ENCODE data around the gene PSAPL1.

The PSAPL1 gene

GRCh38 chr4:7423801-7424552 lies 10.8 kb downstream of the PSAPL1 start:
- Mint-ChIP-seq H3K9me3 (no peaks in the 10 kb centered on the region), H3K27me3 (peaks cover 4% of the 10 kb centered on the region), H3K4me1 (no peaks in the 10 kb centered on the region), H3K36me3 (no peaks in the 10 kb centered on the region), H3K4me3 (no peak overlapping the region), H3K27ac (no peak overlapping the region)
- ATAC-seq (ENCODE audit: low read depth) (no peak), DNase-seq (ENCODE audit: low spot score in 2 of 2) (no peak)

DNA sequence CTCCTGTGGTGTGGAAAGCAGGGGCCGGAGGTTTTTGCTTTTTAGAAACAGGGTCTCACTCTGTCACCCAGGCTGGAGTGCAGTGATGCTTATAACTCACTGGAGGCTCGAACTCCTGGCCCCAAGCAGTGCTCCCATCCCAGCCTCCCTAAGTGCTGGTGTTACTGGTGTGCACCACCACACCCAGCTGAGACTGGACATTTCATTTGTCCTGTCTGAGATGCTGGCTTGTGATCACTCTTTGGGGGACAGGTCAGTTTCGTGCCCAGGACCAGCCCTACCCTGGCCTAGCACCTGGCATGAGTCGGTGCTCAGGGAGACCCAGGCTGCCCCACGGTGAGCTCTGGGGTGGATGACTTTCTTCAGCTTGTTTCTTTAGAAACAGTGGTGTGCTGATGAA lies 11.3 kb downstream of the PSAPL1 start:
- no peak overlapping the region for H3K4me3 Mint-ChIP-seq
- no peaks in the 10 kb centered on the region for H3K9me3 Mint-ChIP-seq
- H3K27me3 Mint-ChIP-seq, result peaks cover 2% of the 10 kb centered on the region
- no peak overlapping the region for H3K27ac Mint-ChIP-seq
- no peaks in the 10 kb centered on the region for H3K36me3 Mint-ChIP-seq
- DNase-seq (ENCODE audit: low spot score in 2 of 2) (no peak), ATAC-seq (ENCODE audit: low read depth) (no peak)
- no peaks in the 10 kb centered on the region for H3K4me1 Mint-ChIP-seq

GRCh38 chr4:7422898-7423180 lies 11.9 kb downstream of the PSAPL1 start:
- Mint-ChIP-seq H3K4me1 (no peaks in the 10 kb centered on the region), H3K9me3 (no peaks in the 10 kb centered on the region), H3K27me3 (no peaks in the 10 kb centered on the region), H3K27ac (no peak overlapping the region), H3K36me3 (no peaks in the 10 kb centered on the region), H3K4me3 (no peak overlapping the region)
- DNase-seq (ENCODE audit: low spot score in 2 of 2) (no peak), ATAC-seq (ENCODE audit: low read depth) (no peak)

DNA sequence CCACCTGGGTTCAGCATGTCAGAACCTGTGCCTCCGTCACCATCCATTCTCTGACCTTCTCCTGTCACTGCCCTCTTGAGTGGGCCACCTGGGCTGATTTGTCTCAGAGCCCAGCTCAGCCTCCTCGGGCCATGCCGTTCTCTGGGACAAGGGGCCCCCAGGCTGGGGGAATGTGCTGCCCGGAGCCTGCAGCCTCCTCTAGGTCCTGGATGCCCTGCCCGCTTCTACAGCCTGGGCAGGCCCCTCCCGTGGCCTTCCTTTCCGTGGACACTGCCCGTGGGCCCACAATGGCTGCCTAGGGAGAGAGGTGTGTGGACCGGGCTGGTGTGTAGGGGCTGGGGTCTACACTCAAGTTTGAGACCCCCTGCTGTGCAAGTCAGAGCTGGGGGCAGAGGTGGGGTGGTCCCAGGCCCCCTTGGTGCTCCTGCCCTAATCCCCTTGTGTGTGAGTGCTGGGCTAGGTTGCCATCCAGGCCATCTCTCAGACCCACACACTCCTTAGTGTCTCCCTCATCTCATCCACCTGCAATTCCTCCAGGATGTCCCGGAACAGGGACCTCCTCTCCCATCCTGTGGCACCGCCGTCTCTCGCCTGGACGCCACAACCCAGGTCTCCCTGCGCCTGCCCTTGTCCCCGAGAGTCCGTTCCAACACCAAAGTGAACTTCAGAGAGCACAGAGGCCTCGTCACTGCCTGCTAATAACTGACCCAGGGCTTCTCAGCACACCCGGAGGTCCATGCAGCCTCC lies 12.4 kb downstream of the PSAPL1 start:
- DNase-seq (ENCODE audit: low spot score in 2 of 2) (no peak), ATAC-seq (ENCODE audit: low read depth) (no peak)
- H3K9me3 Mint-ChIP-seq, result no peaks in the 10 kb centered on the region
- H3K4me3 Mint-ChIP-seq, result no peak overlapping the region
- H3K27ac Mint-ChIP-seq, result no peak overlapping the region
- no peaks in the 10 kb centered on the region for H3K27me3 Mint-ChIP-seq
- H3K36me3 Mint-ChIP-seq, result no peaks in the 10 kb centered on the region
- H3K4me1 Mint-ChIP-seq, result no peaks in the 10 kb centered on the region

- H3K9me3 Mint-ChIP-seq, result peaks cover under 1% of the 10 kb centered on the region
- no peaks in the 10 kb centered on the region for H3K4me1 Mint-ChIP-seq
- no peak overlapping the region for H3K27ac Mint-ChIP-seq
- no peak for DNase-seq (ENCODE audit: low spot score in 2 of 2)
- no peaks in the 10 kb centered on the region for H3K36me3 Mint-ChIP-seq
- no peak overlapping the region for H3K4me3 Mint-ChIP-seq
- H3K27me3 Mint-ChIP-seq, result no peaks in the 10 kb centered on the region
- ATAC-seq (ENCODE audit: low read depth), result no peak
Measured at GRCh38 chr4:7421356-7422150, 13.2 kb downstream of the PSAPL1 start.

DNA sequence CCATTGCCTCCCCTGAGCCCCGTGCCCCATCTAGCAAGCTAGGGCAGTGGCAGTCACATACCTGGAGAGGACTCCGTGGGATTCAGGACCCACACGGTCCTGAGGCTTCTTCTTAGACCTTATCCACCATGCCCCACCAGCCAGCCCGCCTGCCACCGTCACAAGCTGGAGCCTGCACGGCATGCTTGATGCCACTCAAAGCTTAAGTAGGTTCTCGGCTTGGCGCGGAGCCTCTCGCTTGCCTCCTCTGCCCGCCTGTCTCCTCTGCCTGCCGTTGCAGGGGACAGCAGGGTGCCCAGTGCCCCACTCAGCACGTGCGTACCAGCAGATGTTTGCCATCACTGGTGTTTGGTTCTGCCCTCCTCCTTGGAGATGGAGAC lies 14.1 kb downstream of the PSAPL1 start:
- Mint-ChIP-seq H3K27ac (no peak overlapping the region), H3K27me3 (no peaks in the 10 kb centered on the region), H3K4me3 (no peak overlapping the region), H3K4me1 (no peaks in the 10 kb centered on the region), H3K36me3 (no peaks in the 10 kb centered on the region), H3K9me3 (peaks cover 3% of the 10 kb centered on the region)
- DNase-seq (ENCODE audit: low spot score in 2 of 2) (no peak), ATAC-seq (ENCODE audit: low read depth) (no peak)

DNA sequence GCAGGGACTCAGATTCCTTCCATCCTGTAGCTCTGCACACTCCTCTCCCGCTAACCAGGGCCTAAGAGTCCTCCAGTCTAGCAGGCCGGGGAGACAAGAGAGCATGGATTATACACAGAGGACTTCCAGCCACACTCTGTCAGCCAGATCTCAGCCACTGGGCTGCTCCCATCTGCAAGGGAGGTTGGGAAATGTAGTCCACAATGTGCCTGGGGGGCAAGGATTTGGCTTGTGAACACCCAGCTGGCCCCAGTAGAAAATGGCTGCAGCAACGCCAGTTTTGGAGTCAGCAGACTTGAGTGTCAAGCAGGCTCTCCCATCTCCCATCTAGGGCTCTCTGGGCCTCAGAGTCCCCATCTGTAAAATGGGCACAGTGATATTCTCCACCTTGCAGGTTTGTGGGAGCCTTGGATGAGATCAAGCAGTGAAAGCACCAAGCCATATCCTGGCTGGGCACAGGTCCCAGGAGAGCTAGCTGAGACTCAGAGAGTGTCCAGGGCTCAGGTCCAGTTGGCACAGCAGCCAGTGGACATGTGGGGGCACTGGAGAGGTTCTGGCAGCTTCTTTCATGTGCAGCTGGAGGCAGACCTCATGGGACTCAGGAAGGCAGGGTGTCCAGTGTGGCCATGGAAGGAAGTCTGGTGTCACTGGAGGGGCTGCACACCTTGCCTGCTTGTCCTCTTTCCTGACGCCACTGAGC lies 14.6 kb downstream of the PSAPL1 start:
- Mint-ChIP-seq H3K4me3 (no peak overlapping the region), H3K27me3 (no peaks in the 10 kb centered on the region), H3K27ac (no peak overlapping the region), H3K9me3 (peaks cover 3% of the 10 kb centered on the region), H3K36me3 (no peaks in the 10 kb centered on the region), H3K4me1 (no peaks in the 10 kb centered on the region)
- ATAC-seq (ENCODE audit: low read depth) (no peak), DNase-seq (ENCODE audit: low spot score in 2 of 2) (no peak)

- no peak overlapping the region for H3K4me3 Mint-ChIP-seq
- peaks cover 3% of the 10 kb centered on the region for H3K9me3 Mint-ChIP-seq
- no peak for DNase-seq (ENCODE audit: low spot score in 2 of 2)
- no peaks in the 10 kb centered on the region for H3K36me3 Mint-ChIP-seq
- no peak overlapping the region for H3K27ac Mint-ChIP-seq
- no peak for ATAC-seq (ENCODE audit: low read depth)
- no peaks in the 10 kb centered on the region for H3K4me1 Mint-ChIP-seq
- peaks cover 2% of the 10 kb centered on the region for H3K27me3 Mint-ChIP-seq
Measured at GRCh38 chr4:7418131-7418943, 16.4 kb downstream of the PSAPL1 start.

DNA sequence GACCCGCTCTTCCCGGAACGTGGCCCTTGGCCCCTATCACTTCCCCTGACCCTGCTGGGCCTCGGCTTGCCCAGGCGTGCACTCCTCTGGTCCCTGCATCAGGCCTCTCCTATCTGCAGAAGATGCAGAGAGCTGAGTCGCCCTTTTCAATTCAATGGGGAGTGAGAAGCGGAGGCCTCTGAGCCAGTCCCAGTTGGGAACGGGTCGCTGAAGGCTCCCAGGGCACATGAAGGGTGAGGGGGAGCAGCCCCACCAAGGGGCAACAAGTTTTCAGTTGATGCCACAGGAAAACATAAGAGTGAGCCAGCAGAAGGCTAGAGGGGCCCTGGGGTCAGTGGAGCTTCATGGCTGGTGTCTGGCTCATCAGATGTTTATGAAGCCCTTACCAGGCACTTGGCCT lies 17.1 kb downstream of the PSAPL1 start:
- DNase-seq (ENCODE audit: low spot score in 2 of 2), result no peak
- H3K4me1 Mint-ChIP-seq, result no peaks in the 10 kb centered on the region
- no peak overlapping the region for H3K4me3 Mint-ChIP-seq
- ATAC-seq (ENCODE audit: low read depth), result no peak
- no peak overlapping the region for H3K27ac Mint-ChIP-seq
- H3K36me3 Mint-ChIP-seq, result no peaks in the 10 kb centered on the region
- peaks cover 3% of the 10 kb centered on the region for H3K9me3 Mint-ChIP-seq
- H3K27me3 Mint-ChIP-seq, result peaks cover 2% of the 10 kb centered on the region

DNA sequence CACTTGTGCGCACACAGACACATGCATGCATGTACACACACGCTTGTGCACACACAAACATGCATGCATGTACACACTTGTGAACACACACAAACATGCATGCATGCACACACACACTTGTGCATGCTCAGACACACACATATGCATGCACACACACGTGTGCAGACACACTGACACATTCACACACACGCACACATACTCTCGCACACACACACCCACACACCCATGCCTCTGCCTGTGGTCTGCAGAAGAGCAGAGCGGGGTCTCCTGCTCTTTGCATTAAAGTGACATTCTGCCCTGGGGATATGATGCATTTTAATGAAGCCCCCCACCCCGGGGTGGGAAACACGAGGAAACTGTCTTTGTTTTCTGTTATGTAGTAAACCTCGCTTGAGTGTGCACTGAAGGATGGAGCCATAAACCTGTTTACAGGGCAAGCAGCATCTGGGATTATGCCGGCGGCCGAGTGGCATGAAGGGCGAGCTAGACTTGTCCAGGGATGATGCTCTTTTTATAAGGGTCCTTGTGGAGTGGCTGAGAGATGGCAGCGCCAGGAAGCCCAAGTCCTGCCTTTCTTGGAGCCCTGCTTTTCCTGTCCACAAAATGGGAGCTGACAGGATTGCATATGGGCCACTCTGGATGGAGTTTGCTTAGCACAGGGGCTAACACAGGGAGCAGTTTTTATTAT lies 17.8 kb downstream of the PSAPL1 start:
- H3K4me3 Mint-ChIP-seq, result no peak overlapping the region
- no peak for DNase-seq (ENCODE audit: low spot score in 2 of 2)
- ATAC-seq (ENCODE audit: low read depth), result no peak
- peaks cover 3% of the 10 kb centered on the region for H3K9me3 Mint-ChIP-seq
- no peak overlapping the region for H3K27ac Mint-ChIP-seq
- H3K36me3 Mint-ChIP-seq, result no peaks in the 10 kb centered on the region
- no peaks in the 10 kb centered on the region for H3K4me1 Mint-ChIP-seq
- peaks cover 2% of the 10 kb centered on the region for H3K27me3 Mint-ChIP-seq

GRCh38 chr4:7415927-7416686 lies 18.6 kb downstream of the PSAPL1 start:
- Mint-ChIP-seq H3K4me3 (no peak overlapping the region), H3K9me3 (peaks cover 7% of the 10 kb centered on the region), H3K4me1 (no peaks in the 10 kb centered on the region), H3K27ac (no peak overlapping the region), H3K36me3 (peaks cover 4% of the 10 kb centered on the region), H3K27me3 (peaks cover 6% of the 10 kb centered on the region)
- no peak for ATAC-seq (ENCODE audit: low read depth)
- DNase-seq (ENCODE audit: low spot score in 2 of 2), result no peak

DNA sequence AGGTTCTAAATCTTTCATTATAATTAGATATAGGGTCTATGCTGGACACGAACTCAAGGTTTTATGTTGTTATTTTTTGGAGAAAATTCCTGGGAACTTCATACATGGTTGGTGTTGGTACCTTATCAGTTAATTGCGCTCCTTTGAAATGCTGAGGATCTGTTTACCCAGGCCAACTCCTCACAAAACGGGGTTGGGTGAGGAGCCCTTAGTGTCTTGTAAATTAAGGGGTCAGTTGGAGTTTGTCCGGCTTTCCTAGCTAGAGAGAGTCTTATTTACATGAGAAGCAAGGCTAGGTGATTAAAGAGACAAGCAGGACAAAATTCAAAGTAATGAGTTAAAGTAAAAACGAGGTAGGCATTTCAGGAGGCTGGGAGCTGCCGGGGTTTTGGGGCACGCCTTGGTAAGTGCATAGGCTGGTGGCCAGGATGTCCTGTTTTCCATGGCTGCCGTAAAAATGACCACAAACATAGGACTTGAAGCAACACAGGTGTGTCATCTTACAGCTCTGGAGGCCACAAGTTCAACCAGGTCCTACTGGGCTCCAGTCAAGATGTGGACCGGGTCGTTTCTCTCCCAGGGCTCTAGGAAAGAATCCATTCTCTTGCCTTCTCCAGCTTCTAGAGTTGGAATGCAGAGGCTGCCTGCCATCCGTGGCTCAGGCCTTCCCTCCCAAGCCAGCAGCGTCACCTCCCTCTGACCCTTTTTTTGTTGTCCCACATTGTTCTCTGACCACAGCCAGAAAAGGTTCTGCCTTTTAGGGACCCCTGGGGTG lies 19.8 kb downstream of the PSAPL1 start:
- DNase-seq (ENCODE audit: low spot score in 2 of 2), result no peak
- Mint-ChIP-seq H3K27me3 (peaks cover 6% of the 10 kb centered on the region), H3K4me1 (no peaks in the 10 kb centered on the region), H3K4me3 (no peak overlapping the region), H3K36me3 (peaks cover 4% of the 10 kb centered on the region), H3K9me3 (peaks cover 7% of the 10 kb centered on the region), H3K27ac (no peak overlapping the region)
- ATAC-seq (ENCODE audit: low read depth), result no peak
